ENCODE measurements around the gene ZNF90.
A peak's percentile ranks its signal among the peaks of the same experiment; 100 is the strongest.

The ZNF90 gene

DNA sequence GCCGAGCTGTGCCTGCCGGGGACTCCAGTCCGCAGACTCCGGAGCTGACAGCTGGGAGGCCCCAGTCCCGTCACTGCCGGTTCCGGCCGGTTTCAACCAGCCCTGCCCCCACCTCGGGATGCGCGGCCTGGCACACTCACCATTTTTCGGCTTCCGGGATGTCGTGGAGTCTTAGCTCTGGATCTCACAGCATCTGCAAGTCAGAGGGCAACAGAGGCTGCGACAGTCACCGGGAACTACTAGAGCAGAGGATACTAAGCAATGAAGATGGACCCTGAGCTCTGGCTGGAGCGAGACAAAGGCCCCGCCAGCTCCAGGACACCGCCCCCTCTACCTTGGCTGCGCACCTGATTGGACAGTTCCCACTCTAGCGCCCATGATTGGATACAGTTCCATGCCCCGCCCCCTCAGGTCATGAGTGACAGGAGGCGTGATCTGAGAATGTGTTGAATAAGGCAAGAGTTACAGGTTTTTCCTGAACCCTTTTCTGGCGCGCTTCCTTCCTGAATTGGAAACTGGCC, 38.5 kb upstream of the ZNF90 start, which contains the start of gene ZNF682 (continued):
- TF ChIP-seq KLF17 (tag by site-specific recombination; IDR thresholded peaks at IDR 0.05): peak; percentile 52; the same call in 1 of the 2 replicates
- TF ChIP-seq ZXDB (tag by site-specific recombination; IDR thresholded peaks at IDR 0.05): peak; percentile 44; the same call in 1 of the 2 replicates
- TF ChIP-seq BCL11B (tag by site-specific recombination; IDR thresholded peaks at IDR 0.05; ENCODE audit: low read depth): no peak
- TF ChIP-seq YY1 (tag by site-specific recombination; IDR thresholded peaks at IDR 0.05): no peak
- TF ChIP-seq ZNF629 (tag by site-specific recombination; IDR thresholded peaks at IDR 0.05): no peak
- TF ChIP-seq ZNF704 (tag by site-specific recombination; IDR thresholded peaks at IDR 0.05): no peak
- TF ChIP-seq, protein P1, sequence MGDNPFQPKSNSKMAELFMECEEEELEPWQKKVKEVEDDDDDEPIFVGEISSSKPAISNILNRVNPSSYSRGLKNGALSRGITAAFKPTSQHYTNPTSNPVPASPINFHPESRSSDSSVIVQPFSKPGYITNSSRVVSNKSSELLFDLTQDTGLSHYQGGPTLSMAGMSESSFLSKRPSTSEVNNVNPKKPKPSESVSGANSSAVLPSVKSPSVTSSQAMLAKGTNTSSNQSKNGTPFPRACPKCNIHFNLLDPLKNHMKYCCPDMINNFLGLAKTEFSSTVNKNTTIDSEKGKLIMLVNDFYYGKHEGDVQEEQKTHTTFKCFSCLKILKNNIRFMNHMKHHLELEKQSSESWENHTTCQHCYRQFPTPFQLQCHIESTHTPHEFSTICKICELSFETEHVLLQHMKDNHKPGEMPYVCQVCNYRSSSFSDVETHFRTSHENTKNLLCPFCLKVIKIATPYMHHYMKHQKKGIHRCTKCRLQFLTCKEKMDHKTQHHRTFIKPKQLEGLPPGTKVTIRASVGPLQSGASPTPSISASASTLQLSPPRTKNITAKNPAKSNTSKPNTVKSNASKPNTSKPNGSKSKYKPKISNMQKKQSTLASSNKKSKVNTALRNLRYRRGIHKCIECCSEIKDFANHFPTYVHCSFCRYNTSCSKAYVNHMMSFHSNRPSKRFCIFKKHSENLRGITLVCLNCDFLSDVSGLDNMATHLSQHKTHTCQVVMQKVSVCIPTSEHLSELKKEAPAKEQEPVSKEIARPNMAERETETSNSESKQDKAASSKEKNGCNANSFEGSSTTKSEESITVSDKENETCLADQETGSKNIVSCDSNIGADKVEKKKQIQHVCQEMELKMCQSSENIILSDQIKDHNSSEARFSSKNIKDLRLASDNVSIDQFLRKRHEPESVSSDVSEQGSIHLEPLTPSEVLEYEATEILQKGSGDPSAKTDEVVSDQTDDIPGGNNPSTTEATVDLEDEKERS (tag by site-specific recombination; IDR thresholded peaks at IDR 0.05): no peak
- TF ChIP-seq, protein P2, sequence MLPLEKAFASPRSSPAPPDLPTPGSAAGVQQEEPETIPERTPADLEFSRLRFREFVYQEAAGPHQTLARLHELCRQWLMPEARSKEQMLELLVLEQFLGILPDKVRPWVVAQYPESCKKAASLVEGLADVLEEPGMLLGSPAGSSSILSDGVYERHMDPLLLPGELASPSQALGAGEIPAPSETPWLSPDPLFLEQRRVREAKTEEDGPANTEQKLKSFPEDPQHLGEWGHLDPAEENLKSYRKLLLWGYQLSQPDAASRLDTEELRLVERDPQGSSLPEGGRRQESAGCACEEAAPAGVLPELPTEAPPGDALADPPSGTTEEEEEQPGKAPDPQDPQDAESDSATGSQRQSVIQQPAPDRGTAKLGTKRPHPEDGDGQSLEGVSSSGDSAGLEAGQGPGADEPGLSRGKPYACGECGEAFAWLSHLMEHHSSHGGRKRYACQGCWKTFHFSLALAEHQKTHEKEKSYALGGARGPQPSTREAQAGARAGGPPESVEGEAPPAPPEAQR (tag by site-specific recombination; IDR thresholded peaks at IDR 0.05): no peak
- TF ChIP-seq OSR2 (tag by site-specific recombination; IDR thresholded peaks at IDR 0.05): no peak
- no peak for TF ChIP-seq ZNF133 (tag by site-specific recombination; IDR thresholded peaks at IDR 0.05)
- TF ChIP-seq ZNF785 (tag by site-specific recombination; IDR thresholded peaks at IDR 0.05): no peak
- no peak for TF ChIP-seq FEZF1 (tag by site-specific recombination; IDR thresholded peaks at IDR 0.05)
- no peak for TF ChIP-seq KLF9 (tag by site-specific recombination; IDR thresholded peaks at IDR 0.05; ENCODE audit: low read depth)
- TF ChIP-seq KLF10 (tag by site-specific recombination; IDR thresholded peaks at IDR 0.05): no peak
- TF ChIP-seq ZNF701 (tag by site-specific recombination; IDR thresholded peaks at IDR 0.05): no peak
- TF ChIP-seq MYNN (tag by site-specific recombination; IDR thresholded peaks at IDR 0.05; ENCODE audit: borderline replicate concordance): no peak
- TF ChIP-seq KLF1 (tag by site-specific recombination; IDR thresholded peaks at IDR 0.05): no peak
- peak; percentile 82 for TF ChIP-seq ZBTB11 (tag by site-specific recombination; conservative IDR thresholded peaks at IDR 0.05; ENCODE audit: low read depth)
- no peak for TF ChIP-seq ATF2 (tag by site-specific recombination; IDR thresholded peaks at IDR 0.05; ENCODE audit: low read depth)
- TF ChIP-seq ZNF335 (tag by site-specific recombination; conservative IDR thresholded peaks at IDR 0.05): peak; percentile 77
- TF ChIP-seq SALL2 (tag by site-specific recombination; IDR thresholded peaks at IDR 0.05; ENCODE audit: borderline replicate concordance): no peak
- TF ChIP-seq ZNF114 (tag by site-specific recombination; IDR thresholded peaks at IDR 0.05): no peak
- TF ChIP-seq ZNF76 (tag by site-specific recombination; IDR thresholded peaks at IDR 0.05; ENCODE audit: borderline replicate concordance, low read depth): 0 out of 2 replicates have a peak, but pooled peaks have one; percentile 33
- no peak for TF ChIP-seq ZNF302 (tag by site-specific recombination; IDR thresholded peaks at IDR 0.05; ENCODE audit: low read depth)
- TF ChIP-seq ZBTB44 (tag by site-specific recombination; IDR thresholded peaks at IDR 0.05): no peak

Data from HEK293 (cell line).